Endothelial cell of umbilical vein (primary cell): Measurements from ENCODE around the gene CYP2C18.

Experiments used
- POLR2A ChIP-seq: IDR thresholded peaks from 2 replicates; pipeline ENCODE4 v1.6.1; 2012; ENCODE audit warnings: low read depth, mild to moderate bottlenecking, control low read depth, low read length
- POLR2AphosphoS5 ChIP-seq: IDR thresholded peaks from 2 replicates; pipeline ENCODE4 v1.6.1; 2012; ENCODE audit warnings: low read depth, mild to moderate bottlenecking, control low read depth, low read length, moderate library complexity; ENCODE audit not compliant: insufficient read depth

DNA sequence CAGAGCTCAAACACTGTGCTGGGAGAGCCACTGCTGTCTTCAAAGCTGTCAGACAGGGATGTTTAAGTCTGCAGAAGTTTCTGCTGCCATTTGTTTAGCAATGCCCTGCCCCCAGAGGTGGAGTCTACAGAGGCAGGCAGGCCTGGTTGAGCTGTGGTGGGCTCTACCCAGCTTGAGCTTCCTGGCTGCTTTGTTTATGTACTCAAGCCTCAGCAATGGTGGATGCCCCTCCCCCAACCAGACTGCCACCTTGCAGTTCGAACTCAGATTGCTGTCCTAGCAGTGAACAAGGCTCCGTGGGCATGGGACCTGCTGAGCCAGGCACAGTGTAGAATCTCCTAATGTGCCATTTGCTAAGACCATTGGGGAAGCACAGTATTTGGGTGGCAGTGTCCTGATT, 74.4 kb downstream of the CYP2C18 start:
- TF ChIP-seq POLR2A (no peak), POLR2AphosphoS5 (no peak)
